Transverse colon (tissue), 4 donors: ENCODE measurements around the gene PRPF8. TPM values are rescaled to one million over a fixed set of nuclear protein-coding genes. Genes with fewer than 3 reads are reported as not detected.

ENCODE experiments used
- DNase-seq: peaks from one replicate; pipeline ENCODE4 v3.0.0-alpha.2; 2019
- H3K27ac ChIP-seq, 4 donors: fragments of 200-600 bp; sonication (generic); 2 replicates each; pipeline ENCODE4 v1.5.1; 2016 to 2018; ENCODE audit warnings: inconsistent platforms in 4 of 4
- H3K27me3 ChIP-seq: fragments of 200-600 bp; sonication (generic); 2 replicates; pipeline ENCODE4 v1.5.1; 2017; ENCODE audit warnings: inconsistent platforms
- H3K36me3 ChIP-seq, 4 donors: fragments of 200-600 bp; sonication (generic); 2 replicates each; pipeline ENCODE4 v1.5.1; 2017 to 2019; ENCODE audit warnings: inconsistent platforms in 4 of 4
- H3K4me1 ChIP-seq, 4 donors: fragments of 200-600 bp; sonication (generic); 2 replicates each; pipeline ENCODE4 v1.5.1; 2017 to 2020; ENCODE audit warnings: inconsistent platforms in 4 of 4
- H3K4me3 ChIP-seq, 4 donors: fragments of 200-600 bp; sonication (generic); 1 replicate in 1 of 4; 2 replicates in 3 of 4; pipeline versions ENCODE4 v1.5.1 to v1.6.1; 2017 to 2019; ENCODE audit warnings: inconsistent platforms in 4 of 4
- H3K9me3 ChIP-seq, 2 donors: fragments of 200-600 bp; sonication (generic); 2 replicates each; pipeline ENCODE4 v1.5.1; 2017 to 2019; ENCODE audit warnings: inconsistent platforms in 2 of 2
- EP300 ChIP-seq: sonication (generic); formaldehyde crosslinking; IDR thresholded peaks from one replicate; pipeline ENCODE4 v1.6.1; 2017; ENCODE audit warnings: antibody characterized with exemption, low read depth
- POLR2A ChIP-seq: fragments of 450-650 bp; IDR thresholded peaks from one replicate; pipeline ENCODE4 v1.6.1; 2016; ENCODE audit warnings: antibody characterized with exemption, mild to moderate bottlenecking, moderate library complexity
- POLR2AphosphoS5 ChIP-seq, 3 donors: sonication (generic); formaldehyde crosslinking; IDR thresholded peaks; one replicate each; pipeline ENCODE4 v1.6.1; 2016; ENCODE audit warnings: antibody characterized with exemption in 3 of 3
- WGBS, 2 donors: methylation state at CpG; one replicate each; pipeline ENCODE4 v1.1.5; 2018; ENCODE audit warnings: low coverage in 1 of 2; 5-methylcytosine and 5-hydroxymethylcytosine counted together
- in situ Hi-C, 4 donors: fragments of 200-750 bp; cut with MboI; loops; one replicate each; pipeline versions ENCODE4 v1.15.0 to v1.15.1; 2017; ENCODE audit warnings: low sequenced_read_pairs in 3 of 4, low pct_ligation_motif_present in 1 of 4, low pct_unique_long_range_greater_than_20kb in 1 of 4
- intact Hi-C: fragments of 100-400 bp; cut with DNase I; formaldehyde crosslinking; loops from one replicate; pipeline ENCODE4 v1.15.1; 2023; ENCODE audit warnings: low total_unique reads
- total RNA-seq, 4 donors: library from RNA; depleted of rRNA; stranded (reverse); fragments of >200 nt; gene quantifications; one replicate each; pipeline ENCODE4 v1.1.0, GENCODE V29; 2016
- TF ChIP-seq, protein P1 (sequence below), 5 experiments: fragments of 200-600 bp in 3 of 5; fragments of 450-650 bp in 2 of 5; sonication (generic) in 3 of 5; IDR thresholded peaks; 1 replicate in 2 of 5; 2 replicates in 3 of 5; pipeline ENCODE4 v1.5.1; 2016 to 2017; ENCODE audit warnings: antibody characterized with exemption in 5 of 5, inconsistent platforms in 3 of 5, mild to moderate bottlenecking in 2 of 5, moderate library complexity in 1 of 5

PRPF8 gene
- total RNA-seq, 4 donors from 2014 or later = 155 to 410 (median 169) TPM

- in situ Hi-C loops = loop anchor here in 1 of 4 donors (10.0 kb wide), 1 partner anchor 53 kb away; no protein-coding TSS in a partner anchor
- intact Hi-C loops = loop anchor here (2.0 kb wide), 1 partner anchor 53 kb away; no protein-coding TSS in a partner anchor
- H3K4me1 ChIP-seq = peaks cover 7 to 26% (median 22%) of the 10 kb centered on the region in 4 donors
- no peaks in the 10 kb centered on the region for H3K9me3 ChIP-seq
- H3K27me3 ChIP-seq = no peaks in the 10 kb centered on the region
- H3K4me3 ChIP-seq = peak within 1 kb of the TSS; percentile 57 to 83 (median 71)
- no peaks in the 10 kb centered on the region for H3K36me3 ChIP-seq
- TF ChIP-seq EP300 (no peak), POLR2A (peak; percentile 54)
- whole genome bisulfite sequencing, 2 donors = 1 to 2% methylated on average over 10 to 93 of the region's 95 CpGs
- peak within 1 kb of the TSS; percentile 85 to 94 (median 92) for H3K27ac ChIP-seq
- DNase-seq = peak; percentile 86
These were observed 56.4 kb downstream of the PRPF8 start, which contains the start of gene SLC43A2 for GRCh38 chr17:1627982-1628855. TSS of gene SLC43A2 (minus strand) at chr17:1628834. CDS start at chr17:1627874, 960 bp downstream.

DNA sequence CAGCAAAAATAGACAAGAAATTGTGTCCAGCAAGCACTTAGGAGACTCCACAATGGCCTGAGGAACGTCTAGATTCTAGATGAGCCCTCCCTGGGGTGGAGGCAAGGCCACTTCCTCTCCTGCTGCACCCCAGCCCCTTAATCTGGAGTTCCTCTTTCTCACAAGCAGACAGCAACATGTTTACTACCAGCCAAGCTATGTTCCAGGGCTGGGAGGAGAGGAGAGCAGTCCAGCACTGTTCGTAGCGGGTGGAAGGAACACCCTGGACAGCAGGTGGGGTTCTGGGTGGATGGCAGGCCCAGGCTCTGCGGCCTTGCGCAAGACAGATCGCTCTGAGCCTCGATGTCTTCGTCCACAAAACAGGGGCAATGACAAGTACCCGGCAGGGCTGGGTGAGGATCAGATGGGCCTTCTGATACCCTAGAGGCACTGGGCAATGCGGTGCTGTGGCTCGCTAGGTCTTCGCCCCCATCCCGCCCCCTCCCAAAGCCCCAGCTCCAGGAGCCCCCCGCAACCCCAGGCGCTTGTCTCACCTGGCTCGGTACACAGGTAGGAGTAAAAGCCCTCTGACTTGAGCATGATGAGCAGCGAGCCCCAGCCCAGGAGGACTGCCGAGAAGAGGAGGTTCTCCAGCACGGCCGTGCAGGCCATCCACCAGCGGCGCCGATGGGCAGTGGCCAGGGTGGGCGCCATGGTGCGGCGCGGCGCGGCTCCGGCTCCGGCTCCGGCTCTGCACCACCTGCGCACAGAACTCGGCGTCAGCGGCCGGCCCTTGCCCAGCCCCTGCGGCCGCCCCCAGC is 57.3 kb downstream of the PRPF8 start:
- in situ Hi-C loops = loop anchor here in 1 of 4 donors (10.0 kb wide), 1 partner anchor 53 kb away; no protein-coding TSS in a partner anchor
- WGBS, 2 donors = 19% methylated on average over 37 of the region's 39 CpGs; no CpG with 5 or more reads in 1 of the 2 donors
- peaks cover 7 to 26% (median 22%) of the 10 kb centered on the region in 4 donors for H3K4me1 ChIP-seq

GRCh38 chr17:1626333-1626732 is 58.3 kb downstream of the PRPF8 start:
- intact Hi-C loops (no loop called here), in situ Hi-C loops (loop anchor here in 1 of 4 donors (10.0 kb wide), 1 partner anchor 52 kb away; no protein-coding TSS in a partner anchor)
- Histone ChIP-seq H3K27ac (peak overlapping the region; percentile 85 to 94 (median 92)), H3K36me3 (no peaks in the 10 kb centered on the region), H3K4me1 (peaks cover 7 to 28% (median 23%) of the 10 kb centered on the region in 4 donors), H3K27me3 (no peaks in the 10 kb centered on the region), H3K9me3 (no peaks in the 10 kb centered on the region), H3K4me3 (no peak overlapping the region)
- no peak for TF ChIP-seq POLR2AphosphoS5 (IDR thresholded peaks at IDR 0.05)
- no peak for TF ChIP-seq EP300
- no peak for TF ChIP-seq POLR2A
- TF ChIP-seq, protein P1, sequence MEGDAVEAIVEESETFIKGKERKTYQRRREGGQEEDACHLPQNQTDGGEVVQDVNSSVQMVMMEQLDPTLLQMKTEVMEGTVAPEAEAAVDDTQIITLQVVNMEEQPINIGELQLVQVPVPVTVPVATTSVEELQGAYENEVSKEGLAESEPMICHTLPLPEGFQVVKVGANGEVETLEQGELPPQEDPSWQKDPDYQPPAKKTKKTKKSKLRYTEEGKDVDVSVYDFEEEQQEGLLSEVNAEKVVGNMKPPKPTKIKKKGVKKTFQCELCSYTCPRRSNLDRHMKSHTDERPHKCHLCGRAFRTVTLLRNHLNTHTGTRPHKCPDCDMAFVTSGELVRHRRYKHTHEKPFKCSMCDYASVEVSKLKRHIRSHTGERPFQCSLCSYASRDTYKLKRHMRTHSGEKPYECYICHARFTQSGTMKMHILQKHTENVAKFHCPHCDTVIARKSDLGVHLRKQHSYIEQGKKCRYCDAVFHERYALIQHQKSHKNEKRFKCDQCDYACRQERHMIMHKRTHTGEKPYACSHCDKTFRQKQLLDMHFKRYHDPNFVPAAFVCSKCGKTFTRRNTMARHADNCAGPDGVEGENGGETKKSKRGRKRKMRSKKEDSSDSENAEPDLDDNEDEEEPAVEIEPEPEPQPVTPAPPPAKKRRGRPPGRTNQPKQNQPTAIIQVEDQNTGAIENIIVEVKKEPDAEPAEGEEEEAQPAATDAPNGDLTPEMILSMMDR (IDR thresholded peaks at IDR 0.05) = no peak
- DNase-seq = no peak
- 59 to 70% methylated on average over 3 of the region's 3 CpGs for WGBS, 2 donors

More for the DNA sequence above, 57.3 kb downstream of the PRPF8 start:
- TF ChIP-seq EP300 = no peak
- TF ChIP-seq, protein P1 (IDR thresholded peaks at IDR 0.05) = no peak
- peak; percentile 58 for TF ChIP-seq POLR2A
- TF ChIP-seq POLR2AphosphoS5 (IDR thresholded peaks at IDR 0.05) = peak; percentile 34 to 64 (median 54)
- peak overlapping the region; percentile 57 to 83 (median 71) for H3K4me3 ChIP-seq
- no peaks in the 10 kb centered on the region for H3K27me3 ChIP-seq
- peak; percentile 44 for DNase-seq
- H3K36me3 ChIP-seq = no peaks in the 10 kb centered on the region
- H3K27ac ChIP-seq = peak overlapping the region; percentile 85 to 94 (median 92)
- H3K9me3 ChIP-seq = no peaks in the 10 kb centered on the region
- intact Hi-C loops = no loop called here

DNA sequence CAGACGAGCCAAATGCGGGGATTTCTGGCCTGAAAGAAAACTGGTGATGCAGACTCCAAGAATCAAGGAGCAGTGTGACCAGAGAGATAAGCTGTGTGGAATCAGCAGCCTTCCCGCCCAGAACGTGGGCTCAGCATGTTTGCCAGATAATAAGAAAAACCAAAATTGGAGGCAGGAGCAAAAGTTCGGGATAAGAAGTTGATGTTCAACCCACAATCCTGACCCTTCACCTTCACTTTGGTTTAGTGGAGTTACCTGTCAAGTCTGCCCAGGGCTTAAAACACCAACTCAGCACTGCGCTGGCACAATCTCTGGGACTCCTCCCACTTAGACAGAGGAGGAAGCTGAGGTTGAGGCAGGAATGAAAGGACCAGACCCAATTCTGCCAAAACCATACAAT is 59.1 kb downstream of the PRPF8 start:
- in situ Hi-C loops = loop anchor here in 1 of 4 donors (10.0 kb wide), 1 partner anchor 51 kb away; no protein-coding TSS in a partner anchor

More for the DNA sequence above, 59.1 kb downstream of the PRPF8 start:
- H3K27ac ChIP-seq = peak overlapping the region in 1 of 4 donors; percentile 10
- no peak for DNase-seq
- no peak overlapping the region for H3K4me3 ChIP-seq
- no peaks in the 10 kb centered on the region for H3K27me3 ChIP-seq
- H3K36me3 ChIP-seq = no peaks in the 10 kb centered on the region
- TF ChIP-seq EP300 = no peak
- no peak for TF ChIP-seq POLR2A
- TF ChIP-seq POLR2AphosphoS5 (IDR thresholded peaks at IDR 0.05) = no peak
- TF ChIP-seq, protein P1 (IDR thresholded peaks at IDR 0.05) = no peak
- intact Hi-C loops = no loop called here
- peaks cover 7 to 34% (median 26%) of the 10 kb centered on the region in 4 donors for H3K4me1 ChIP-seq
- 80 to 84% methylated on average over 6 of the region's 6 CpGs for WGBS, 2 donors
- no peaks in the 10 kb centered on the region for H3K9me3 ChIP-seq
